HL-60 (cell line): ENCODE results near the gene GHDC.
"Not testable (repeated sequence)": the region's sequence is repeated elsewhere in the genome, so short reads cannot be mapped to it uniquely, and the experiment has no call there.

Experiments used
- DNase-seq, 2 experiments: peaks; one replicate each; pipeline ENCODE4 v3.0.0-alpha.2; 2010 to 2020; ENCODE audit warnings: low read depth in 1 of 2, low spot score in 1 of 2
- H3K27ac ChIP-seq: fragments of 250-450 bp; sonication (Bioruptor Pico); replicated peaks from 2 replicates; pipeline ENCODE4 v1.5.1; 2020; ENCODE audit warnings: mild to moderate bottlenecking, moderate library complexity
- H3K27me3 ChIP-seq: fragments of 250-450 bp; sonication (Bioruptor Pico); 2 replicates; pipeline ENCODE4 v1.5.1; 2021; ENCODE audit warnings: mild to moderate bottlenecking, moderate library complexity; ENCODE audit not compliant: insufficient read depth, poor library complexity, severe bottlenecking
- H3K4me3 ChIP-seq: replicated peaks from 2 replicates; pipeline ENCODE4 v1.5.1; 2011; ENCODE audit warnings: mild to moderate bottlenecking, control low read depth, low read length; ENCODE audit not compliant: insufficient read depth
- CTCF ChIP-seq: IDR thresholded peaks from one replicate; pipeline ENCODE4 v1.5.1; 2011; ENCODE audit warnings: low read length, control low read depth, inconsistent platforms; ENCODE audit not compliant: insufficient read depth
- GABPA ChIP-seq: IDR thresholded peaks from 2 replicates; pipeline ENCODE4 v1.6.1; 2012; ENCODE audit warnings: low read depth
- POLR2AphosphoS5 ChIP-seq: IDR thresholded peaks from 2 replicates; pipeline ENCODE4 v1.6.1; 2012; ENCODE audit warnings: low read depth
- REST ChIP-seq: IDR thresholded peaks from 2 replicates; pipeline ENCODE4 v1.6.1; 2012; ENCODE audit warnings: low read depth; ENCODE audit not compliant: insufficient replicate concordance
- SPI1 ChIP-seq: IDR thresholded peaks from 2 replicates; pipeline ENCODE4 v1.6.1; 2012; ENCODE audit warnings: low read depth, mild to moderate bottlenecking, borderline replicate concordance

GHDC gene

GRCh38 chr17:42153919-42154742, 40.2 kb downstream of the GHDC start:
- TF ChIP-seq SPI1 = peak; percentile 82
- TF ChIP-seq POLR2AphosphoS5 = no peak; the same call in 1 of the 2 replicates
- TF ChIP-seq GABPA = no peak
- no peak for TF ChIP-seq CTCF
- Histone ChIP-seq H3K4me3 (peak overlapping the region; percentile 85), H3K27ac (peak overlapping the region; percentile 86), H3K27me3 (no peaks in the 10 kb centered on the region)
- peak; percentile 49 to 74 for DNase-seq

- TF ChIP-seq GABPA (no peak), SPI1 (no peak), CTCF (no peak), REST (no peak), POLR2AphosphoS5 (no peak)
Measured at GRCh38 chr17:42146911-42147607, 47.2 kb downstream of the GHDC start.

GRCh38 chr17:42143138-42143537, 51.2 kb downstream of the GHDC start:
- not testable (repeated sequence) for DNase-seq, H3K4me3 ChIP-seq, H3K27me3 ChIP-seq, H3K27ac ChIP-seq

More at GRCh38 chr17:42146911-42147607, 47.2 kb downstream of the GHDC start:
- Histone ChIP-seq H3K27me3 (no peaks in the 10 kb centered on the region), H3K4me3 (no peak overlapping the region), H3K27ac (no peak overlapping the region)
- DNase-seq = no peak

GRCh38 chr17:42142371-42142896, 51.9 kb downstream of the GHDC start:
- TF ChIP-seq GABPA (no peak), CTCF (no peak), POLR2AphosphoS5 (no peak), SPI1 (no peak), REST (no peak)
- Histone ChIP-seq H3K4me3 (no peak overlapping the region), H3K27me3 (no peaks in the 10 kb centered on the region), H3K27ac (no peak overlapping the region)
- DNase-seq = no peak
